SKM-1 treated with dmso at 0.1 percent for 144 hours (cell line): ENCODE measurements around the gene DNAH8.

Source experiments
- DNase-seq: peaks from one replicate; lab custom pipeline; 2025; ENCODE audit not compliant: unreplicated experiment; lab: John Stamatoyannopoulos, UW

Gene DNAH8

DNA sequence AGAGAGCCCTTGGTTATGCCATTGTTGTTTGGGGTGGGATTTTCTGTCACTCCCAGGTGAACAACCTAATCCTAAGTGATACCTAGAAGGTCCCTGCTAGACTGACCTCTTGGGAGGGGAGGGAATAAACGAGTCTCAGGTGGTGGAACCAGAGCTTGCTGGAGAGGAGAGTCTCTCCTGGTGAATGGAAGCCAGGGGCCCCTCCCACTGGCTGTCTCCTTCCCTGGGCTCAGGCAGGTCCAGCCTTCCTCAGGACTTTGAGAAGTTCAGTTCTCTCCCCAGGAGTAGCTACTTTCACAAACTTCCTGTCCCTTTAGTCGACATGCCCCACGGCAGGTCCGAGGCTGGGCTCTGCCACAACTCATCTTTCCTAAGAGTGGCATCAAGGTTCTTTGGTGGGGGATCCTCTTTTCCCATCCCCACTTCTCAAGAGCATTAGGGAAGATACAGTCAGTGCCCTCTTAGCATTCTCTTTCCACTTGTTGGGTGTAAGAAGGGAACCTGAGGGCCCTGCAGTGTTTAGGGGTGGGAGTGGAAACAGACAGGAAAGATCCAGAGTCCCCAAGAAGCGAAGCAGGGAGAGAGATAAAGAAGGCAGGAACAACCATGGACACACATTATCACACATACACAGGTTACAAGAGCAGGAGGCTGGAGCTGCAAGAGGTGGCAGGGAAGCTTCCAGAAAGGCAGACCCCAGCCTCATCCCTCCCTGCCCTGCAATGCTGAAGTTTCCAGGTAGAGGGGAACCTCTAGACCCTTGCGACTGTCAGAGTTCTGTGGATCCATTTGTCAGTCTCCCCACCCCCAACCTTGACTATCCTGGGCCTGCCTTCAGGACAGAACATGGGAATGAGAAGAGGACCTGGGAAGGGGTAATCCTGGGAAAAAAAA lies 332.6 kb downstream of the DNAH8 start:
- no peak for DNase-seq

GRCh38 chr6:39048481-39049399 lies 333.6 kb downstream of the DNAH8 start, which contains the start of gene GLP1R:
GLP1R (plus strand) TSS chr6:39048781; CDS start chr6:39048841, 60 bp downstream.
- DNase-seq = no peak

DNA sequence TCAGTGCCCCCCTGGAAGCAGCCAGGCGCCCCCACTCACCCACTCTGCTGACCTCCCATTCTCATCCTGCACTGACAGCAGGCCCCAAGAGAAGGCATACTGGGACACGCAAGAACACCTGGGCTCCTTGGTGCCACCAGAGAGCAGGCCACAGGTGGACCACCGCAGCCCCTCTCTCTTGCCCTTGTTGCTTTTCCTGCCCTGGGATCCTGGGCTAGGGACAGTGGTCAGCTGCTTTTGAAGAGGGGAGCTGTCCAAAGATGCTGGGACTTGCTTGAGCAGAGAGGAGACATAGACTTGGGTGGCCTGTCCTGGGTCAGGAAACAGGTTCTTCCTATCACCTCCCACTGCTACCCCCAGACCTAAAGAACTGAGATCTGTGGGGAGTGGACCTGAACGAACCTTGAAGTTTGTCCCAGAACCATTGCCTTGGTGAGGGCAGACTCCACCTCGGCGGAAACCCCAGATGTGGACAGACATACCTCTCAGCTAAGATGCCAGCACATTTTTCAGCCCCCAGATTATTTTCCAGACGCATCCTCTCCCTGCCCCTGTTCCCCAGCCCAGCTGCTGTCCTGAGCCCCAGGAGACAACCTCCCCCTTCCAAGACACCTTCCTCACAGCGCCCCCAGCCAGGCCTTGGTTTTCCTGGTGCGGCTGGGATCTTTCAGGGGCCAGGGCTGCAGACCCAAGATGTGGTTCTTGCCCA lies 334.6 kb downstream of the DNAH8 start:
- no peak for DNase-seq

DNA sequence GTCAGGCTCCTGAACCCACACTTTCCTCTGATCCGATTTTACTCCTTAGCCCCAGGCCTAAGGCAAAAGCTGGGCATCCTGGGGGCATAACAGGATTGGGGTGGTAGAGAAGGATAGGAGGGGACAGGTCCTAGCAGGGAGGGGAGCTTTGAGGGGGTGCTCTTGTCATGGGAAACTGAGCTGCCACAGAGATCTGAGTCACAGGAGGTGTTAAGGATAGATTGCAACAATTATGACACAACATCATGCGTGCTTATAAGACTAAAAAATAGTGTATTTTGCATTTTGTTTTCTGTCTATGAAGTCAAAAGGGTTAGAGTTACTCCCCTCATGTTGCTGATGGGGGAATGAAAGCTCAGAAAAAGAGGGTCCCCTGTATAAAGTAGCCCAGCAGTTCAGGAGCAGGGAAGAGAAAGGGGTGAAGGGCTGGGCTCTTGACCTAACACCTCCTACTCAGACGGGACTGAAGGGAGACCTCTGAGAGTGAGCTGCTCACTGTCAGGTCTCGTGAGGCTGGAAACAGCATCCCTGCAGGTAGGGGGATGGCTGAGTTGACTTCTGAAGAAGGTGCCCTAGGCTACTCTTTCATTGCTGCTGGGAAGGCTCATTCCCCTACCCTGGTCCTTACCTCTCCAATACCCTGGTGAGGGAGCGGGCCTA lies 335.5 kb downstream of the DNAH8 start:
- DNase-seq = no peak

- no peak for DNase-seq
These were observed 336.4 kb downstream of the DNAH8 start for GRCh38 chr6:39051399-39052122.

- DNase-seq = no peak
These were observed 338.0 kb downstream of the DNAH8 start for GRCh38 chr6:39053016-39053624.

GRCh38 chr6:39053854-39054576 lies 338.9 kb downstream of the DNAH8 start:
- DNase-seq = no peak

GRCh38 chr6:39054577-39055142 lies 339.5 kb downstream of the DNAH8 start:
- no peak for DNase-seq

GRCh38 chr6:39055661-39056060 lies 340.6 kb downstream of the DNAH8 start:
- no peak for DNase-seq

DNA sequence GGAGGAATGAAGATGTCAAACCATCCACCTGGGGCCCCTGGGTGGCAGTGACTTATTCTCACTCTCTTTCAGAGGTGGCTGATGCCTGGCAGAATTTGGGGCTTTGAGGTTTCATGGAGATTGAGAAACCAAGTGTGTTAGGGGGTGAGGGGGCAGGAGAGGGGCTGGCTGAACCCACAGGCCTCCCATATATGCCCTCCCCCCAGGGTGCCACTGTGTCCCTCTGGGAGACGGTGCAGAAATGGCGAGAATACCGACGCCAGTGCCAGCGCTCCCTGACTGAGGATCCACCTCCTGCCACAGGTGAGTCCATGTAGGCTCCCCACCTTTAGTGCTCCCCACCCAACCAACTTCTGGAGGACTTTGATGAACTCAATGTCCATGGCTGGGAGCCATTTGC lies 341.1 kb downstream of the DNAH8 start:
- no peak for DNase-seq

GRCh38 chr6:39056681-39057080 lies 341.6 kb downstream of the DNAH8 start:
- no peak for DNase-seq

DNA sequence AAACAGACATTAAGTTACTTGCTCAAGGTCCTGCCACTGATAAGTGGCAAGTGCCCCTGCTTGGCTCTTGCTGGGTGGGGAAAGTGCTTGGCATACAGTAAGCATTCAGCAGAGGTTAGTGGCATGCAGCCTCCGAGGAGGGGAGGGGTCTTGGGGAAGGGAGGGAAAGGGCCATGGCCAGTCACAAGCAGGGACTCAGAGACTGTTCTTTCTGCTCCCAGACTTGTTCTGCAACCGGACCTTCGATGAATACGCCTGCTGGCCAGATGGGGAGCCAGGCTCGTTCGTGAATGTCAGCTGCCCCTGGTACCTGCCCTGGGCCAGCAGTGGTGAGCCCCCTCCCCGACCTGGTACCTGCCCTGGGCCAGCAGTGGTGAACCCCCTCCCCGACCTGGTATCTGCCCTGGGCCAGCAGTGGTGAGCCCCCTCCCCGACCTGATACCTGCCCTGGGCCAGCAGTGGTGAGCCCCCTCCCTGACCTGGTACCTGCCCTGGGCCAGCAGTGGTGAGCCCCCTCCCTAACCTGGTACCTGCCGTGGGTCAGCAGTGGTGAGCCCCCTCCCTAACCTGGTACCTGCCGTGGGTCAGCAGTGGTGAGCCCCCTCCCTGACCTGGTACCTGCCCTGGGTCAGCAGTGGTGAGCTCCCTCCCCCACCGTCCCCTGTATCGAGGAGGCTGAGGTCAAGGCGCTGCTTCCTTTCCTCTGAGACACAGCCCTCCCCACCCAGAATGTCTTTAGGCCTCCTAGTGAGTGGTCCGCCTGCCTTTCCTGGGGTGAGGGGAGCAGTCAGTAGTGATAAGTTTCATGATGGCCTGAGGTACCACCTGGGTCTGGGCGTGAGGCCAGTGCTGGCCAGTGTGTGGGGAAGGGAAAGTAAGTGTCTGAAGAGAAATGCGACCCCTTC lies 342.4 kb downstream of the DNAH8 start:
- no peak for DNase-seq

DNA sequence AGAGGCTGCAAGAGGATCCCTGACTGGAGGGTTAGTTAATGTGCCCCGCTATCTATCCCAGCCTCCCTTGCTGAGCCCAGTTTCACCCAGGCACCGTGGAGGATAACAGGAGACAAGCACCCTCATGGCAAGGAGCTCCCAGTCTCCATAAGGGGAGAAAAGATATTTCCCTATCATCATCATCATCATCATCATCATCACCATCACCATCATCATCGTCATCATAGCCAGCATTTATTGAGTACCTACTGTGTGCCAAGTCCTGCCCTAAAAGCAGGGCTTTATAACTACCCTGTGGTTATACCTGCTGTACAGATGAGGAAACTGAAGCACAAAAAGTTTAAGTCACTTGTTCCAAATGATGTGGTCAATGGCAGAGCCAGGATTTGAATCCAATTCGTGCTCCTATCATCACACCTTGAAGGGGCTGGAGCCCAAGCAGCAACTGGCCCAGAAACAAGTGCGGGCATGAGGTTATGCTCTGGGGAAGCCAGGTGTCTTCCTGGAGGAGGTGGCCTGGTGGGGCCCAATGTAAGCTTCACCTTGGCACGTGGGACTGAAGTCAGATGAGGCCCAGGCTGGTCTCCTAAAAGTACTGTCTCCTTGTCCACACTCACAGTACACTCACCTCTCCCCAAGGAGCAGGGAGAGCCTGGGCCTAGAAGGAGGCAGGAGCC lies 343.5 kb downstream of the DNAH8 start:
- DNase-seq = no peak

- no peak for DNase-seq
These were observed 344.6 kb downstream of the DNAH8 start for GRCh38 chr6:39059496-39060310.

DNA sequence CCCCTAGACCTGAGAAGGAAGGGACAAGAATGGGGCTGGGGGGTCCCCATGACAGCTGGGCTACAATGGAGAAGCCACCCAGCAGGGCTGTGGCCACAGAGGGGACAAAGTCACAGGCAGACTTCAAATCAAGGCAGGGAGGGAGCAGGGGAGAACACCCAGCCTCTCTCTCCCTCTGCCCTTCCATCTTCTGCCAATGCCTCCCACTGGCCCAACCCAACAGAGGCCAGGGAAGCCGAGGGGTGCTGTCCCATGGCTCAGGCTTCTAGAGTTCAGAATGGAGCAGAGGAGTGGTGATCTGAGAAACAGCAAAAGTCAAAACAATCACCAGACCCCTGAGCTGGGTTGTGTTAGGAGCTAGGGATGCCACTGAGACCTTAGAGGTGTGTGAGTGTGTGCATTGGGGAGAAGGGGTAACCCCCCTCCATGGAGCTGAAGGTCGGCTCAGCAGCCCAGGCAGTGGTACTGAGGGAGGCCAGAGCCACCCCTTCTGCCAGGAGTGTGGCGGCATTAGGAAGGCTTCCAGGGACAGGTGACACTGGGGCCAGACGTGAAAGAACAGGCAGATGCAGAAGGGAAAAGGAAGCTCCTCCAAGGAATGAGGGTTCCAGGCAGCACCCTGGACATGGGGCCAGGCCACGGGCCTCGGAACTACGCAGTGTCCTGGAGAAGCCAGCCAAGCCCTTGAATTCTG lies 345.5 kb downstream of the DNAH8 start:
- no peak for DNase-seq

DNA sequence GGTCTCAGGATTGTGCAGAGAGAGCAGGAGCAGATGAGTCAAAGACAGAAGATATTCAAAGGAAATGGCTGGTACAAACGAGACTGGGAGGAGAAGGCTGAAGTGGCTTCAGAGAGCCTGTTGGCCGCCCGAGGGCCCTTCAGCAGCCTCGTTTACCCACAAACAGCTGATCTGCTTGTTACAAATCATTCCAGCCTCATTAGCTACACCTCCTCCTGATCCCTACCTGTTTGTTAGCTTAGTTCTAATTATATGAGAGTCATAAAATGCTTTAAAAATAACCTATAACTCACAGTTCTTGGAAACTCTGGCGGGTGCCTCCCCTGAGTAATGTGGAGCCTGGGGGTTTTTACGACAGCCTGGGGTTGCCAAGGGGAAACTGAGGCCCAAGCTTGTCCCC lies 346.1 kb downstream of the DNAH8 start:
- DNase-seq = no peak
